ENCODE data around the gene GUF1. TPM values are rescaled to one million over a fixed set of nuclear protein-coding genes. Genes with fewer than 3 reads are reported as not detected.

GUF1 gene
- total and polyA plus RNA-seq, 10 of the 15 experiments (the other 5 are each of a cell fraction or from before 2014, with no cell fraction given) = 5.8 to 37.1 (median 24.8) TPM

GRCh38 chr4:44678094-44679041 is at the start of gene GUF1 (continued):
- TF ChIP-seq ZNF622 (IDR thresholded peaks at IDR 0.05) (no peak), IKZF2 (IDR thresholded peaks at IDR 0.05) (0 out of 4 replicates have a peak, but pooled peaks have one; percentile 23 to 31), CHD1 (IDR thresholded peaks at IDR 0.05; ENCODE audit: low read depth, low read length) (0 out of 2 replicates have a peak, but pooled peaks have one; percentile 42), GABPA (IDR thresholded peaks at IDR 0.05; ENCODE audit: low read depth) (no peak), EGR1 (IDR thresholded peaks at IDR 0.05; ENCODE audit: borderline replicate concordance in 1 of 2, low read depth in 2 of 2, low read length in 2 of 2) (peak in 1 of 2 experiments; percentile 94; a peak in 2 of 3 replicates), MXI1 (IDR thresholded peaks at IDR 0.05; ENCODE audit: low read depth, low read length) (peak; percentile 85), IRF4 (IDR thresholded peaks at IDR 0.05; ENCODE audit: low read depth, low read length) (peak; percentile 6; the same call in 1 of the 2 replicates), SP1 (IDR thresholded peaks at IDR 0.05; ENCODE audit: low read depth, low read length) (peak; percentile 7), USF2 (IDR thresholded peaks at IDR 0.05; ENCODE audit: borderline replicate concordance, low read depth, low read length) (peak; percentile 78), FOXM1 (IDR thresholded peaks at IDR 0.05; ENCODE audit: low read depth, low read length) (no peak), ZNF274 (IDR thresholded peaks at IDR 0.05; ENCODE audit: insufficient read depth, insufficient read length) (no peak), RAD51 (IDR thresholded peaks at IDR 0.05) (peak; percentile 96), SMAD1 (IDR thresholded peaks at IDR 0.05; ENCODE audit: low read depth, partially characterized antibody) (peak; percentile 23), SRF (IDR thresholded peaks at IDR 0.05; ENCODE audit: low read depth in 2 of 2, low read length in 2 of 2) (peak in 1 of 2 experiments; percentile 59; a peak in 1 of 4 replicates), GATAD2B (conservative IDR thresholded peaks at IDR 0.05; ENCODE audit: low read depth) (0 out of 2 replicates have a peak, but pooled peaks have one; percentile 41), PML (IDR thresholded peaks at IDR 0.05; ENCODE audit: low read length) (peak; percentile 97), HCFC1 (IDR thresholded peaks at IDR 0.05; ENCODE audit: low read length) (peak; percentile 60), MAX (IDR thresholded peaks at IDR 0.05; ENCODE audit: low read depth, low read length) (peak; percentile 44), ZBED1 (IDR thresholded peaks at IDR 0.05; ENCODE audit: borderline replicate concordance) (peak; percentile 75), DPF2 (IDR thresholded peaks at IDR 0.05) (peak; percentile 68), USF1 (IDR thresholded peaks at IDR 0.05; ENCODE audit: borderline replicate concordance, extremely low read length, insufficient read depth, low read depth, low read length) (peak; percentile 88), MTA2 (IDR thresholded peaks at IDR 0.05; ENCODE audit: low read depth) (no peak), RB1 (IDR thresholded peaks at IDR 0.05; ENCODE audit: borderline replicate concordance) (0 out of 2 replicates have a peak, but pooled peaks have one; percentile 33), PKNOX1 (IDR thresholded peaks at IDR 0.05) (peak; percentile 68)
